Spleen (tissue), 11 donors: Measurements from ENCODE around the gene SUPV3L1. TPM values are rescaled to one million over a fixed set of nuclear protein-coding genes. Genes with fewer than 3 reads are reported as not detected.

Experiments used
- DNase-seq: peaks from one replicate; pipeline ENCODE4 v3.0.0-alpha.2; 2020
- H3K27ac ChIP-seq, 8 donors: fragments of 200-600 bp; sonication (generic) in 7 of 8; 1 replicate in 4 of 8; 2 replicates in 4 of 8; pipeline versions ENCODE4 v1.5.0 to v1.8.0; 2016 to 2021; ENCODE audit warnings: inconsistent platforms in 4 of 8, mild to moderate bottlenecking in 4 of 8, moderate library complexity in 1 of 8
- H3K27me3 ChIP-seq, 7 donors: fragments of 200-600 bp; sonication (generic) in 6 of 7; replicated peaks in 1 of 7; 1 replicate in 4 of 7; 2 replicates in 3 of 7; pipeline versions ENCODE4 v1.5.0 to v1.8.0; 2016 to 2021; ENCODE audit warnings: inconsistent platforms in 3 of 7, mild to moderate bottlenecking in 1 of 7
- H3K36me3 ChIP-seq, 6 donors: fragments of 200-600 bp; sonication (generic) in 5 of 6; 1 replicate in 4 of 6; 2 replicates in 2 of 6; pipeline versions ENCODE4 v1.5.0 to v1.8.0; 2016 to 2021; ENCODE audit warnings: inconsistent platforms in 2 of 6
- H3K4me1 ChIP-seq, 6 donors: fragments of 200-600 bp; sonication (generic) in 5 of 6; 1 replicate in 3 of 6; 2 replicates in 3 of 6; pipeline versions ENCODE4 v1.5.0 to v1.8.0; 2016 to 2021; ENCODE audit warnings: inconsistent platforms in 3 of 6
- H3K4me3 ChIP-seq, 8 donors: fragments of 200-600 bp; sonication (generic) in 7 of 8; 1 replicate in 4 of 8; 2 replicates in 4 of 8; pipeline versions ENCODE4 v1.5.0 to v1.8.0; 2016 to 2021; ENCODE audit warnings: inconsistent platforms in 4 of 8, mild to moderate bottlenecking in 4 of 8, moderate library complexity in 2 of 8
- H3K9me3 ChIP-seq, 8 donors: fragments of 200-600 bp; sonication (generic) in 7 of 8; 1 replicate in 4 of 8; 2 replicates in 4 of 8; pipeline versions ENCODE4 v1.5.0 to v1.8.0; 2016 to 2021; ENCODE audit warnings: inconsistent platforms in 4 of 8
- CTCF ChIP-seq, 11 experiments: fragments of 200-600 bp in 7 of 11; fragments of 450-650 bp in 4 of 11; sonication (generic) in 4 of 11; IDR thresholded peaks in 8 of 11; conservative IDR thresholded peaks in 3 of 11; 1 replicate in 7 of 11; 2 replicates in 4 of 11; pipeline versions ENCODE4 v1.4.0 to v1.8.0; 2016 to 2021; ENCODE audit warnings: antibody characterized with exemption in 11 of 11, inconsistent platforms in 4 of 11, mild to moderate bottlenecking in 1 of 11
- POLR2A ChIP-seq, 3 donors: fragments of 450-650 bp; IDR thresholded peaks; one replicate each; pipeline ENCODE4 v1.5.1; 2017; ENCODE audit warnings: antibody characterized with exemption in 3 of 3, mild to moderate bottlenecking in 1 of 3
- POLR2AphosphoS5 ChIP-seq, 3 donors: sonication (generic); formaldehyde crosslinking; IDR thresholded peaks; one replicate each; pipeline ENCODE4 v1.5.1; 2017; ENCODE audit warnings: antibody characterized with exemption in 3 of 3
- WGBS, 5 donors: extraction: QIAGEN DNeasy Blood & Tissue Kit in 3 of 5; methylation state at CpG; one replicate each; pipeline versions ENCODE4 v1.1.5 to v1.1.7; 2013 to 2018; 5-methylcytosine and 5-hydroxymethylcytosine counted together
- intact Hi-C: fragments of 100-400 bp; cut with DNase I; formaldehyde crosslinking; loops from one replicate; pipeline ENCODE4 v1.15.0; 2023; ENCODE audit warnings: low total_unique reads
- polyA plus RNA-seq, 3 donors: library from polyadenylated mRNA; stranded (reverse); fragments of 200-250 nt; gene quantifications; one replicate each; pipeline ENCODE4 v1.2.1, GENCODE V29; 2013
- total RNA-seq, 7 donors: library from RNA; depleted of rRNA in 3 of 7; stranded (reverse); fragments of >200 nt in 3 of 7; fragmentation: NEBNext Ultra II Directional in 4 of 7; extraction: Animal tissue kit (Norgen Biotek cat#: 25700) in 4 of 7; gene quantifications; one replicate each; pipeline versions ENCODE4 v1.1.0 to v1.2.1, GENCODE V29; 2016 to 2021
- donor health status: healthy with polysubstance abuse.
- donor health status: DM: no; HTN: no; CAD: no; lungs with moderate emphysema.
- donor health status: DM: no; HTN: no; CAD: no.
- donor health status: Bipolar disorder and iron deficiency.
- donor health status: healthy.
- donor health status: DM: no; HTN: no; CAD: no.
- donor health status: DM: yes; HTN: yes; CAD: no.

The SUPV3L1 gene
- total and polyA plus RNA-seq, 10 donors, result 24.2 to 95.6 (median 36.1) TPM

GRCh38 chr10:69201045-69201444 is 21.0 kb downstream of the SUPV3L1 start:
- intact Hi-C loops, result no loop called here
- peaks cover 0 to 100% (median 75%) of the 10 kb centered on the region in 6 donors for H3K36me3 ChIP-seq
- H3K4me3 ChIP-seq, result no peak overlapping the region
- TF ChIP-seq POLR2A (IDR thresholded peaks at IDR 0.05) (no peak), POLR2AphosphoS5 (IDR thresholded peaks at IDR 0.05) (no peak), CTCF (IDR thresholded peaks at IDR 0.05 in 8 of 11, conservative IDR thresholded peaks at IDR 0.05 in 3 of 11) (no peak)
- 81 to 95% (median 91%) methylated on average over 2 of the region's 2 CpGs for WGBS, 5 donors
- no peaks in the 10 kb centered on the region for H3K9me3 ChIP-seq
- H3K27me3 ChIP-seq, result no peaks in the 10 kb centered on the region
- peaks cover 0 to 40% (median 20%) of the 10 kb centered on the region in 6 donors for H3K4me1 ChIP-seq
- no peak for DNase-seq
- peak overlapping the region in 3 of 8 donors; percentile 85 to 89 (median 87) for H3K27ac ChIP-seq

GRCh38 chr10:69202332-69202731 is 22.3 kb downstream of the SUPV3L1 start:
- Histone ChIP-seq H3K9me3 (no peaks in the 10 kb centered on the region), H3K36me3 (peaks cover 0 to 100% (median 76%) of the 10 kb centered on the region in 6 donors), H3K4me3 (no peak overlapping the region), H3K27me3 (no peaks in the 10 kb centered on the region), H3K27ac (peak overlapping the region in 7 of 8 donors; percentile 24 to 91 (median 85)), H3K4me1 (peaks cover 0 to 51% (median 21%) of the 10 kb centered on the region in 6 donors)
- WGBS, 5 donors, result 80 to 94% (median 86%) methylated on average over 1 of the region's 1 CpG
- DNase-seq, result no peak
- intact Hi-C loops, result no loop called here
- TF ChIP-seq POLR2AphosphoS5 (IDR thresholded peaks at IDR 0.05), result no peak
- TF ChIP-seq CTCF (IDR thresholded peaks at IDR 0.05 in 8 of 11, conservative IDR thresholded peaks at IDR 0.05 in 3 of 11), result no peak
- TF ChIP-seq POLR2A (IDR thresholded peaks at IDR 0.05), result no peak

GRCh38 chr10:69208761-69209160 is 28.7 kb downstream of the SUPV3L1 start:
- no peak for DNase-seq
- Histone ChIP-seq H3K9me3 (no peaks in the 10 kb centered on the region), H3K36me3 (peaks cover 6 to 62% (median 50%) of the 10 kb centered on the region in 6 donors), H3K27ac (no peak overlapping the region), H3K4me3 (no peak overlapping the region), H3K4me1 (peaks cover 0 to 36% (median 12%) of the 10 kb centered on the region in 6 donors), H3K27me3 (no peaks in the 10 kb centered on the region)
- WGBS, 5 donors, result 78 to 89% (median 79%) methylated on average over 6 of the region's 6 CpGs
- TF ChIP-seq CTCF (IDR thresholded peaks at IDR 0.05 in 8 of 11, conservative IDR thresholded peaks at IDR 0.05 in 3 of 11), result no peak
- TF ChIP-seq POLR2AphosphoS5 (IDR thresholded peaks at IDR 0.05), result no peak
- TF ChIP-seq POLR2A (IDR thresholded peaks at IDR 0.05), result no peak
- intact Hi-C loops, result no loop called here

- Histone ChIP-seq H3K9me3 (peaks cover 0 to 4% (median 0%) of the 10 kb centered on the region in 8 donors), H3K27me3 (no peaks in the 10 kb centered on the region), H3K27ac (no peak overlapping the region), H3K4me1 (peaks cover 0 to 37% (median 11%) of the 10 kb centered on the region in 6 donors), H3K36me3 (peaks cover 6 to 50% (median 41%) of the 10 kb centered on the region in 6 donors), H3K4me3 (no peak overlapping the region)
- intact Hi-C loops, result no loop called here
- 71 to 87% (median 81%) methylated on average over 3 of the region's 3 CpGs for WGBS, 5 donors
- no peak for TF ChIP-seq CTCF (IDR thresholded peaks at IDR 0.05 in 8 of 11, conservative IDR thresholded peaks at IDR 0.05 in 3 of 11)
- no peak for TF ChIP-seq POLR2AphosphoS5 (IDR thresholded peaks at IDR 0.05)
- TF ChIP-seq POLR2A (IDR thresholded peaks at IDR 0.05), result no peak
- DNase-seq, result no peak
Measured at GRCh38 chr10:69209787-69210484, 29.9 kb downstream of the SUPV3L1 start.
